ENCODE measurements around the gene MPO.

- TF ChIP-seq POLR2AphosphoS5 (IDR thresholded peaks at IDR 0.05; ENCODE audit: low read depth, low read length) (no peak), TAF1 (IDR thresholded peaks at IDR 0.05; ENCODE audit: borderline replicate concordance, low read depth, low read length) (no peak), POLR2A (IDR thresholded peaks at IDR 0.05; ENCODE audit: low read depth, low read length) (no peak)
Measured at GRCh38 chr17:58304750-58305486, 24.2 kb upstream of the MPO start.

All from GM12892 (cell line).